Smooth muscle cell (in vitro differentiated cells): ENCODE results near the gene MRFAP1L1. TPM values are rescaled to one million over a fixed set of nuclear protein-coding genes. Genes with fewer than 3 reads are reported as not detected.

Experiments
- DNase-seq: peaks from one replicate; lab custom pipeline; 2025; ENCODE audit not compliant: unreplicated experiment; lab: John Stamatoyannopoulos, UW
- H2AFZ ChIP-seq: fragments of 200-600 bp; sonication (generic); 2 replicates; pipeline ENCODE4 v1.6.0; 2016; ENCODE audit warnings: antibody characterized with exemption, low read depth, mild to moderate bottlenecking
- H3F3A ChIP-seq: fragments of 200-600 bp; sonication (generic); 2 replicates; pipeline ENCODE4 v1.6.0; 2017; ENCODE audit warnings: antibody characterized with exemption, low read depth
- H3K27ac ChIP-seq: fragments of 200-600 bp; sonication (generic); 2 replicates; pipeline ENCODE4 v1.5.1; 2016; ENCODE audit warnings: low read depth, mild to moderate bottlenecking
- H3K27me3 ChIP-seq: fragments of 200-600 bp; sonication (generic); 2 replicates; pipeline ENCODE4 v1.6.1; 2016; ENCODE audit warnings: low read depth, mild to moderate bottlenecking
- H3K36me3 ChIP-seq: fragments of 200-600 bp; sonication (generic); 2 replicates; pipeline ENCODE4 v1.5.1; 2016; ENCODE audit warnings: low read depth
- H3K4me1 ChIP-seq: fragments of 200-600 bp; sonication (generic); 2 replicates; pipeline ENCODE4 v1.5.1; 2016; ENCODE audit warnings: low read depth
- H3K4me2 ChIP-seq: fragments of 200-600 bp; sonication (generic); 2 replicates; pipeline ENCODE4 v1.6.0; 2016; ENCODE audit warnings: mild to moderate bottlenecking
- H3K4me3 ChIP-seq: fragments of 200-600 bp; sonication (generic); 2 replicates; pipeline ENCODE4 v1.5.1; 2016; ENCODE audit warnings: mild to moderate bottlenecking
- H3K79me2 ChIP-seq: fragments of 200-600 bp; sonication (generic); 2 replicates; pipeline ENCODE4 v1.6.0; 2016; ENCODE audit warnings: low read depth, mild to moderate bottlenecking
- H3K9ac ChIP-seq: fragments of 200-600 bp; sonication (generic); 2 replicates; pipeline ENCODE4 v1.6.0; 2016; ENCODE audit warnings: low read depth
- H3K9me3 ChIP-seq: fragments of 200-600 bp; sonication (generic); replicated peaks from 2 replicates; pipeline ENCODE4 v1.5.1; 2016; ENCODE audit warnings: low read depth
- H4K20me1 ChIP-seq: fragments of 200-600 bp; sonication (generic); 2 replicates; pipeline ENCODE4 v1.6.0; 2016; ENCODE audit warnings: low read depth
- CTCF ChIP-seq: fragments of 200-600 bp; sonication (generic); IDR thresholded peaks from 2 replicates; pipeline ENCODE4 v1.5.1; 2017; ENCODE audit warnings: borderline replicate concordance, mild to moderate bottlenecking, antibody characterized with exemption; ENCODE audit not compliant: insufficient read depth, poor library complexity, severe bottlenecking
- WGBS: methylation state at CpG from one replicate; pipeline ENCODE4 v1.1.7; 2016; ENCODE audit warnings: low lambda C conversion rate; 5-methylcytosine and 5-hydroxymethylcytosine counted together
- polyA plus RNA-seq: library from polyadenylated mRNA; unstranded; fragments of >200 nt; fragmentation: Nextera tagmentation; extraction: Ambion mirVana; gene quantifications from 2 replicates; pipeline ENCODE4 v1.2.1, GENCODE V29; 2016
- total RNA-seq: library from RNA; depleted of rRNA; stranded (reverse); fragments of >200 nt; gene quantifications from 2 replicates; pipeline ENCODE4 v1.2.3, GENCODE V29; 2014

Gene MRFAP1L1
- total and polyA plus RNA-seq, 2 experiments from 2014 or later = 48.9 to 67.1 TPM

GRCh38 chr4:6658597-6659075 is 51.0 kb downstream of the MRFAP1L1 start:
- no peak for DNase-seq
- WGBS = 17% methylated on average over 51 of the region's 52 CpGs
- Histone ChIP-seq H3K27ac (no peak overlapping the region), H3F3A (no peaks in the 10 kb centered on the region), H3K4me1 (no peaks in the 10 kb centered on the region), H4K20me1 (no peaks in the 10 kb centered on the region), H3K4me3 (peak overlapping the region; percentile 37), H3K9me3 (no peaks in the 10 kb centered on the region), H2AFZ (peak overlapping the region; percentile 63), H3K79me2 (no peaks in the 10 kb centered on the region), H3K27me3 (no peaks in the 10 kb centered on the region), H3K36me3 (no peaks in the 10 kb centered on the region), H3K4me2 (peak overlapping the region; percentile 83), H3K9ac (no peak overlapping the region)
- TF ChIP-seq CTCF = no peak

GRCh38 chr4:6658209-6658595 is 51.5 kb downstream of the MRFAP1L1 start:
- Histone ChIP-seq H3K27ac (no peak overlapping the region), H3K4me2 (peak overlapping the region; percentile 83), H3K4me3 (no peak overlapping the region), H3K9ac (no peak overlapping the region), H3K27me3 (no peaks in the 10 kb centered on the region), H3K79me2 (no peaks in the 10 kb centered on the region), H3K36me3 (no peaks in the 10 kb centered on the region), H3K9me3 (no peaks in the 10 kb centered on the region), H2AFZ (peak overlapping the region; percentile 63), H3F3A (no peaks in the 10 kb centered on the region), H3K4me1 (no peaks in the 10 kb centered on the region), H4K20me1 (no peaks in the 10 kb centered on the region)
- no peak for DNase-seq
- 97% methylated on average over 7 of the region's 7 CpGs for WGBS
- TF ChIP-seq CTCF = no peak

Other genes starting within 250 kb of the MRFAP1L1 start
- 0.76 and 1.8 TPM in 2 replicates for gene PPP2R2C, start 237.3 kb downstream of the MRFAP1L1 start, total RNA-seq
- gene PPP2R2C, start 237.3 kb downstream of the MRFAP1L1 start, polyA plus RNA-seq = 0.54 and 0.76 TPM in 2 replicates
- gene MAN2B2, start 134.7 kb downstream of the MRFAP1L1 start, total RNA-seq = 15.5 and 18.3 TPM in 2 replicates
- 14.5 and 19.6 TPM in 2 replicates for gene MAN2B2, start 134.7 kb downstream of the MRFAP1L1 start, polyA plus RNA-seq
- gene MRFAP1, start 69.2 kb downstream of the MRFAP1L1 start, total RNA-seq = 165 TPM in 2 replicates
- gene MRFAP1, start 69.2 kb downstream of the MRFAP1L1 start, polyA plus RNA-seq = 206 and 231 TPM in 2 replicates
- gene S100P, start 16.0 kb downstream of the MRFAP1L1 start, total RNA-seq = 1.3 and 4.0 TPM in 2 replicates
- gene S100P, start 16.0 kb downstream of the MRFAP1L1 start, polyA plus RNA-seq = 6.6 and 27.3 TPM in 2 replicates
- 20.6 and 21.8 TPM in 2 replicates for gene BLOC1S4, start 6.3 kb upstream of the MRFAP1L1 start, total RNA-seq
- gene BLOC1S4, start 6.3 kb upstream of the MRFAP1L1 start, polyA plus RNA-seq = 39.8 and 41.8 TPM in 2 replicates
- 16.6 and 36.0 TPM in 2 replicates for gene KIAA0232, start 72.9 kb upstream of the MRFAP1L1 start, total RNA-seq
- gene KIAA0232, start 72.9 kb upstream of the MRFAP1L1 start, polyA plus RNA-seq = 8.4 and 9.5 TPM in 2 replicates
- gene TBC1D14, start 200.0 kb upstream of the MRFAP1L1 start, total RNA-seq = 24.4 and 31.6 TPM in 2 replicates
- 13.0 and 20.9 TPM in 2 replicates for gene TBC1D14, start 200.0 kb upstream of the MRFAP1L1 start, polyA plus RNA-seq